ENCODE data around the gene BTBD16. TPM values are rescaled to one million over a fixed set of nuclear protein-coding genes. Genes with fewer than 3 reads are reported as not detected.

The BTBD16 gene
- polyA plus RNA-seq, 1 donor = 0.79 TPM

DNA sequence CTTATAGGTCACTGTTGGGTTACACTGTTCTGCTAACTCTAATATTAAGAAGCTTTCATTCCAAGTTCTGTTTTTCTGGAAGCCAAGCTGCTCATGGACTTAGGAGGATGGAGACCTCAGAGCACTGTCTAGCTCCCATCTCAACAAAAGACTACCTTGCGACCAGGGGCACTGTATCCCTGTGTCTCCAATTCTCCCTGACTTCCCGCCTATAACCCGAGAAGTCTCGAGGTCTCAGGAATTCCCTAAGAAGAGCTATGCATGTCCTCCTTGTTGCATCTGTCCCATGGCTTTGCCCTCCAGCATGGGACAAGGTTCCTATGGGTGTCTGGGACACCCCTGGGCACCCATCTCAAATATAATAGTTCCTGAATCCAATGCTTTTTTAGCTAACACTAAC, 31.2 kb downstream of the BTBD16 start:
- Histone ChIP-seq H3K9me3 (ENCODE audit: control insufficient read depth, low read depth, low read length) (no peaks in the 10 kb centered on the region), H3K27me3 (ENCODE audit: control insufficient read depth, insufficient read depth, low read length) (no peaks in the 10 kb centered on the region), H3K4me3 (ENCODE audit: low read length) (no peak overlapping the region), H3K27ac (ENCODE audit: low read length) (no peak overlapping the region), H3K4me1 (ENCODE audit: control insufficient read depth, insufficient read depth, low read length) (peaks cover 9% of the 10 kb centered on the region), H3K36me3 (ENCODE audit: control insufficient read depth, insufficient read depth, low read length) (no peaks in the 10 kb centered on the region)
- no CpG with 5 or more reads among the region's 4 CpGs for WGBS (ENCODE audit: insufficient coverage, low lambda C conversion rate)
- DNase-seq = no peak

DNA sequence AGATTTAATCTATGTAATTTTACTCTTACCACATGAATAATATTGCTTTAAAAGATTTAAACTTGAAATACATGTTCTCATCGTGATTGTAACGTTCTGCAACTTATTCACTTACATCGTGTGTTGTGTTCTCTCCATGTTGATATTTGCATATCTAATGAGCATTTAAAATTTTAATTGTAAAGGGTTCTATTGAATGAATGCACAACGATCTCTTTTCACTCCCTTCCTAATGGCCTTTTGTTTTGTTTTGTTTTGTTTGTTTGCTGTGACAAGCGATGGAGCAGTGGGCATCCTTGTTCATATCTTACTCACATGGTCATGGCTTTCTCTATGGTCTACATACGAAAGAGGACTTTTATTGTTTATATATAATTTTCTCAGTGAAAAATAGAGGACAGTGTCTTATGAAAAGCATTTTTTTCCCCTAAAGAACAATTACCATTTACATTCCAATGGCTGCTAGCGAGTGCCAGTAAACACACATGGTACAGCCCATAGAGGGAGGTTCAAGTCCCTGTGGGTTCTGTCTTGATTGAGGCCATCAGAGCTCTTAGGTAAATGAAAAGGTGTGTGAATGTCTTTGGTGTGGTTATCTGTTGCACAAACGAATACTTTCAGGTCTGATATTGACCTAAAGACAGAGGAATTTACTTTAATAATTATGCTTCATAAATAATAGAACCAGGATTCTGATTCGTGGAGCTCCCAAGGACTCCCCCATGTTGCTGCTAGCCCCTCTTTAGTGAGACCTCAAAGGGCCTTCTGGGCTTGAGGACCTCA, 32.4 kb downstream of the BTBD16 start:
- no peak for DNase-seq
- 74% methylated on average over 3 of the region's 9 CpGs for WGBS (ENCODE audit: insufficient coverage, low lambda C conversion rate)
- Histone ChIP-seq H3K9me3 (ENCODE audit: control insufficient read depth, low read depth, low read length) (no peaks in the 10 kb centered on the region), H3K36me3 (ENCODE audit: control insufficient read depth, insufficient read depth, low read length) (no peaks in the 10 kb centered on the region), H3K4me1 (ENCODE audit: control insufficient read depth, insufficient read depth, low read length) (peaks cover 20% of the 10 kb centered on the region), H3K27ac (ENCODE audit: low read length) (no peak overlapping the region), H3K4me3 (ENCODE audit: low read length) (no peak overlapping the region), H3K27me3 (ENCODE audit: control insufficient read depth, insufficient read depth, low read length) (no peaks in the 10 kb centered on the region)

DNA sequence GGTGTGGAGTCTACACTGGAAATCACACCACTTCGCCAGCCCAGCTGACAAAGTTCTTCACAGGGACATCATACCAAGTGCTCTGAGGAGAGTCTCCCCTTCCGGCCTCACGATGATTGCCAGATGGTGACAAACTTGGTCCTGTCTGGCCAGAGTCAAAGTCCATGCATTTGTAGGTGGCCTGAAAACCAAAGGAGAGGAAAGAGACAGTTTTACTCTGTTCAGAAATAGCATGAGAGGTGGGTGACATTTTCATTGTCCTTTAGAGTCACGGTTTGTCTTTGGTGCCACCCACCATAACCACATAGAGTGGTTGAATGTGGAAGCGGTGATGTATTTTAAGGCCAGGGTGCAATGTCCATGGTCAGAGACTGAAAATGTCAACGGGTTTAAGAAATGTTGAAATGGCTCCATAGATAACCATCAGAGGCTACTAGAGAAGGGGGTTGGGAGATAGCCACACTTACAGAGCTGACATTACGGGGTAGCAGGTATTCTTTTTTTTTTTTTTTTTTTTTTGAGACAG, 33.0 kb downstream of the BTBD16 start:
- no peak for DNase-seq
- H3K9me3 ChIP-seq (ENCODE audit: control insufficient read depth, low read depth, low read length) = no peaks in the 10 kb centered on the region
- no peaks in the 10 kb centered on the region for H3K36me3 ChIP-seq (ENCODE audit: control insufficient read depth, insufficient read depth, low read length)
- no peak overlapping the region for H3K27ac ChIP-seq (ENCODE audit: low read length)
- peaks cover 27% of the 10 kb centered on the region for H3K4me1 ChIP-seq (ENCODE audit: control insufficient read depth, insufficient read depth, low read length)
- no peak overlapping the region for H3K4me3 ChIP-seq (ENCODE audit: low read length)
- H3K27me3 ChIP-seq (ENCODE audit: control insufficient read depth, insufficient read depth, low read length) = no peaks in the 10 kb centered on the region
- no CpG with 5 or more reads among the region's 7 CpGs for WGBS (ENCODE audit: insufficient coverage, low lambda C conversion rate)

DNA sequence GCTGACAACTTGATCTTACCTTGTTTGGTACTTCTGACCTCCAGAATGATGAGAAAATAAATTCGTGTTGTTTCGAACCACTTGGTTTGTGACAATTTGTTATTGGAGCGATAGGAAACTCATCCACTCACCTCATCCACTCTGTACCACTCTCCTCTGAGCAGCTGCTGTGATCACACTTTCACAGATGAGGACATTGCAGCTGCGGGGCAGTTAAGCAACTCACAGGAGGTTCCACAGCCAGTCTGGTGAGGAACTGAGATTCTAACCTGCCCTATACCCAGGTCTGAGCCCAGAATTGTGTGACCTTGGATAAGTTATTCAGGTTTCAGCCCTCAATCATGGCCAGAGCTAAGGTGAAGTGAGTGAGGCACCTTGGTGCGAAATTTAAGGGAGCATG, 35.2 kb downstream of the BTBD16 start:
- WGBS (ENCODE audit: insufficient coverage, low lambda C conversion rate) = 100% methylated on average over 1 of the region's 5 CpGs
- Histone ChIP-seq H3K9me3 (ENCODE audit: control insufficient read depth, low read depth, low read length) (no peaks in the 10 kb centered on the region), H3K27me3 (ENCODE audit: control insufficient read depth, insufficient read depth, low read length) (no peaks in the 10 kb centered on the region), H3K27ac (ENCODE audit: low read length) (no peak overlapping the region), H3K4me1 (ENCODE audit: control insufficient read depth, insufficient read depth, low read length) (peaks cover 41% of the 10 kb centered on the region), H3K36me3 (ENCODE audit: control insufficient read depth, insufficient read depth, low read length) (no peaks in the 10 kb centered on the region), H3K4me3 (ENCODE audit: low read length) (no peak overlapping the region)
- no peak for DNase-seq

DNA sequence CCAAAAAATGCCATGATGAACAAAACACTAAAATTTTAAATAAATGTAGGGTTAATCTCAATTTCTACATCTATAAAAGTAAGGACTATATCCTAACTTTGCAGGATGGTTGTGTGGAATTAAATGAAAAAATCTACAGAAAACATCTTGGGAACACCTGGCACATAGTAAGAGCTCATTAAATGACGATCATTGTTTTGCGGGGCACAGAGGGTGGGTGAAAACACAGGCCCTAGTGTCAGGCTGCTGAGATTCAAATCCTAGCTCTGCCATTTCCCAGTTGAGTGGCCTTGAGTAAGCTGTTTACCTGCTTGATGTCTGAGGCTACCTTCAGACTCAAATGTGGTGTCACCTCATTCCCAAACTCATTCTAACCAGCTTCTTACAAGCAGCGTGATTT, 35.6 kb downstream of the BTBD16 start:
- DNase-seq = no peak
- Histone ChIP-seq H3K27ac (ENCODE audit: low read length) (no peak overlapping the region), H3K4me1 (ENCODE audit: control insufficient read depth, insufficient read depth, low read length) (peaks cover 41% of the 10 kb centered on the region), H3K9me3 (ENCODE audit: control insufficient read depth, low read depth, low read length) (no peaks in the 10 kb centered on the region), H3K36me3 (ENCODE audit: control insufficient read depth, insufficient read depth, low read length) (no peaks in the 10 kb centered on the region), H3K4me3 (ENCODE audit: low read length) (no peak overlapping the region), H3K27me3 (ENCODE audit: control insufficient read depth, insufficient read depth, low read length) (no peaks in the 10 kb centered on the region)
- WGBS (ENCODE audit: insufficient coverage, low lambda C conversion rate) = 0% methylated on average over 1 of the region's 3 CpGs

DNA sequence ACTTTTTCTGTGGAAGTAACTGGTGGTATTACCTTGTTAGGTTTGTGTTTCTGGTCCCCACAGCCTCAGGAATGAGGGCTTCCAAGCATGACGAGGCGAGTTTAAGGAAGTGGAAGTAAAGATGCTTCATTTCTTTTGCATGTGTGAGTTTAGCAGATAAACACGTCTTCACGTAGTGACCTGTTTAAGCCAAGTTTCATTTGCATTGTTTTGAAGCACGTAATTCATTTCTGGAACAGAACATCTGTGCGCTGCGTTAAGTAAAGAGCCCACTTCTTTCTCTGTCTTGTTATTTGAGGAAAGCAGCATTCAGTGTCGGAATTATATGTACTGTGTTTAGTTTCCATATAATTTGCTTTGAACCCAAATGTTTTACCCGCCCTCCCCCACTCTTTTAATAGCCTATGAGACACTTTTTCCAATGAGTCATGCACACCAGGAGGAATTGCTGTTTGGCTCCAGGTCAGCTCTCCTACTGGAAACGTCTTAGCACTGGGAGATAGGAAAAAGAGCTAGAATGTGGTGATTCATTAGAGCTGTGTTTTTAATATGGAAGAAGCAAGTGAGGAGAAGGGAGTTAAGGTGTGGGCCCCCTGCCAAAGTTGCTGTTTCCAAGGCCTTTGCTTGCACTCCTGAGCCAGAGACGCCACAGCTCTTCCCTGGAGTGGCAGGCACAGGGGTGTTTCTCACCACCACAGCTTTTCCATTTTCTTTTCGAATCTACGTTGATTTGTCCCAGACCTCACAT, 36.7 kb downstream of the BTBD16 start:
- 37% methylated on average over 2 of the region's 13 CpGs for WGBS (ENCODE audit: insufficient coverage, low lambda C conversion rate)
- Histone ChIP-seq H3K36me3 (ENCODE audit: control insufficient read depth, insufficient read depth, low read length) (no peaks in the 10 kb centered on the region), H3K27ac (ENCODE audit: low read length) (peak overlapping the region; percentile 51), H3K27me3 (ENCODE audit: control insufficient read depth, insufficient read depth, low read length) (no peaks in the 10 kb centered on the region), H3K4me1 (ENCODE audit: control insufficient read depth, insufficient read depth, low read length) (peaks cover 43% of the 10 kb centered on the region), H3K9me3 (ENCODE audit: control insufficient read depth, low read depth, low read length) (no peaks in the 10 kb centered on the region), H3K4me3 (ENCODE audit: low read length) (no peak overlapping the region)
- peak; percentile 63 to 78 for DNase-seq

DNA sequence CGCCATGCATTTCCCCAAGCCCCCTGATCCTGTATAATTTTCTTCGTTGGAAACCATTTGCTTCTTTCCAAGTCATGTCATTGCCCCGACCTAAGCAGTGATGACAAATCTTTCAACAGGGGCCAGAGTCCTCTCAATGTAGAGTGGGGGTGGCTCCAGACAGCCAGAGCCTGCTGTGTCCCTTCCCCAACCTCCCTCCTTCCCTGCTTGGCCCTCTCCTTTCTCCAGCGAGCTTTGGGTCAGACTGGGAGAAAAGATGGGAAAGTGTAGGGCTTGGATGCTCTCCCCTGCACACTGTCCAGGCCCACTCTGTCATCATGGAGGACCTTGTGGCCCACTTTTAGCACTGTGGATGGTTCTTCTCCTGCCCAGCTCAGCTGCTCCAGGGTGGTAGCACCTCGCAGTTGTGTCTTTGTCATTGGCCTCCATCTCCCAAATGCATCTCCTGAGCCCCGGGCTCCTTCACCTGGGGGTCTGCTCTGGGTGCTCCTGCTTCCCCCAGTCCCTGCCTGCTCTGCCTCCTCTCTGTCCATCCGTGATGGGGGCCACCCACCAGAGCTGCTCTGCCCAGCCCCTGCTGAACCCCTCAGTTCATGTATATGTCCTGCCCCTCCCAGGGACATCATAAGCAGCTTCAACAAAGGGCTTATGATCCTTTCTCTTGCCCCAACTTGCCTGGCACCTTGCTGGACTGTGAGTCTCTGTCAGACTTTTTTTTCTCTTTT, 37.5 kb downstream of the BTBD16 start:
- peak overlapping the region; percentile 51 for H3K27ac ChIP-seq (ENCODE audit: low read length)
- H3K36me3 ChIP-seq (ENCODE audit: control insufficient read depth, insufficient read depth, low read length) = no peaks in the 10 kb centered on the region
- DNase-seq = peak; percentile 48 to 76
- H3K4me1 ChIP-seq (ENCODE audit: control insufficient read depth, insufficient read depth, low read length) = peaks cover 43% of the 10 kb centered on the region
- no CpG with 5 or more reads among the region's 7 CpGs for WGBS (ENCODE audit: insufficient coverage, low lambda C conversion rate)
- H3K9me3 ChIP-seq (ENCODE audit: control insufficient read depth, low read depth, low read length) = no peaks in the 10 kb centered on the region
- no peaks in the 10 kb centered on the region for H3K27me3 ChIP-seq (ENCODE audit: control insufficient read depth, insufficient read depth, low read length)
- H3K4me3 ChIP-seq (ENCODE audit: low read length) = no peak overlapping the region

DNA sequence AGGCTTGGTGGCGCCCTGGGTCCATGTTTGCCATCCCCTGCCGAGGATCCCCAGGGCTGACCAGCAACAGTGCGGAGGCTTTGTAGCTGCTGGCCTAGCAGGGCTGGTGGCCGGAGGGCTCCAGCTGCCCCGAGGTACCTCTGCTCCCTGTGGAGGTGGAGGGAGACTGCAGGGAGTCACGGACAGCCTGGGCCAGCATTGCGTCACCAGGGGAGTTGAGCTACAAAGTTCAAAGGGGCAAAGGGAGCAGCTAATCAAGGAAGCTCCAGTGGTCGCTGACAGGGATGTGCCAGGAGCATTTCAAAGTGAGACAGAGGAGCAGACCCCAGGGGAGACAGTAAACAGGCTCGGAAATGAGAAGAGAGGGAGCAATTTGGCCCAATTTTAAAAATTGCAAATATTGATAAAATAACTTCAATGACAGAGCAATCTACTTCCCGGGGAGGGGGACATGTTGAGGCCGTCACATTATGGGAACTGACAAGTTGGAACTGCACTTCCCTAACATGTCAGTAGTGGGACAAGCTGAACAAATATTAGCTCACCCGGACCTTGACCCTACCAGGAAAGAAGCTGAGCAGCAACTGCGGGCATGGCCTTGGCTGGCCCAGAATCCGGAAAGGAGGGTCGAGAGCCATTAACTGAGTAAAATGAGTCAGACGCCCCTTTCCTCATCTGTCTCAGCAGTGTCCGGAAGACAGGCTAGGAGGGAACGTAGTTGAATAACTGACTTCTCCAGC, 39.4 kb downstream of the BTBD16 start:
- WGBS (ENCODE audit: insufficient coverage, low lambda C conversion rate) = 0% methylated on average over 2 of the region's 18 CpGs
- DNase-seq = peak; percentile 94 to 98
- Histone ChIP-seq H3K4me3 (ENCODE audit: low read length) (peak overlapping the region; percentile 3), H3K27me3 (ENCODE audit: control insufficient read depth, insufficient read depth, low read length) (no peaks in the 10 kb centered on the region), H3K4me1 (ENCODE audit: control insufficient read depth, insufficient read depth, low read length) (peaks cover 43% of the 10 kb centered on the region), H3K36me3 (ENCODE audit: control insufficient read depth, insufficient read depth, low read length) (no peaks in the 10 kb centered on the region), H3K9me3 (ENCODE audit: control insufficient read depth, low read depth, low read length) (no peaks in the 10 kb centered on the region), H3K27ac (ENCODE audit: low read length) (peak overlapping the region; percentile 97)

DNA sequence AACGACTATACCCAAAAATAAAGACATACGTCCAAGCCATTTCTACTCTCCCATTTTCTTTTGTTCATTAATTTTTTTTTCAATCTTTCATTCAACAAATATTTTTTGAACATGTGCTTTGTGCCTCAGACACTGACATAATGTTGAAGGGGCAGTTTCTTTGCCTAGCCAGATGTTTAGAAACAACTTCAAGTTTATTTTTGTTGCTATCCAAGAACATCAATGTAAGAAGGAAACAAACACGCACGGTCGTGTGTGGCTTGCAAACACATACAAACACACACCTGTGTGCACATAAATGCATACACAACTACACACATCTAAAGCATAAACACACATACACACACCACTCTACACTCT, 39.9 kb downstream of the BTBD16 start:
- DNase-seq = no peak
- no peaks in the 10 kb centered on the region for H3K36me3 ChIP-seq (ENCODE audit: control insufficient read depth, insufficient read depth, low read length)
- peak overlapping the region; percentile 97 for H3K27ac ChIP-seq (ENCODE audit: low read length)
- H3K9me3 ChIP-seq (ENCODE audit: control insufficient read depth, low read depth, low read length) = no peaks in the 10 kb centered on the region
- no peaks in the 10 kb centered on the region for H3K27me3 ChIP-seq (ENCODE audit: control insufficient read depth, insufficient read depth, low read length)
- H3K4me3 ChIP-seq (ENCODE audit: low read length) = no peak overlapping the region
- peaks cover 43% of the 10 kb centered on the region for H3K4me1 ChIP-seq (ENCODE audit: control insufficient read depth, insufficient read depth, low read length)
- WGBS (ENCODE audit: insufficient coverage, low lambda C conversion rate) = 29% methylated on average over 2 of the region's 5 CpGs

DNA sequence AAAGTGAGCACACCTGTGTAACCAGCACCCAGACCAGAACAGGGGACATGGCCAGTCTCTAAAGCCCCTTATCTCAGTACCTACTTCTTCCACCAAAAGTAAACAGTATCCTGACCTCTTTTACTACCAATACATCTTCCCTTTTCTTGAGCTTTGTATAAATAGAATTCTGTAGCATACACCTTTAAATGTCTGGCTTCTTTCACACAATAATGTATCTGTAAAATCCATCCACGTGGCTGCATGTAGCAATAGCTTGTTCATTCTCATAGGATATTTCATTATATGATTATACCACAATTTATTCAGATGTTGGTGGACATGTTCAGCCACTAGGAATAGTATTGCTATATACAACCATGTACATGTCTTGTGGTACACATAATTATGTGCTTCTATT, 40.6 kb downstream of the BTBD16 start:
- Histone ChIP-seq H3K9me3 (ENCODE audit: control insufficient read depth, low read depth, low read length) (no peaks in the 10 kb centered on the region), H3K27me3 (ENCODE audit: control insufficient read depth, insufficient read depth, low read length) (no peaks in the 10 kb centered on the region), H3K36me3 (ENCODE audit: control insufficient read depth, insufficient read depth, low read length) (no peaks in the 10 kb centered on the region), H3K4me3 (ENCODE audit: low read length) (no peak overlapping the region), H3K4me1 (ENCODE audit: control insufficient read depth, insufficient read depth, low read length) (peaks cover 43% of the 10 kb centered on the region), H3K27ac (ENCODE audit: low read length) (peak overlapping the region; percentile 97)
- 43% methylated on average over 1 of the region's 1 CpG for WGBS (ENCODE audit: insufficient coverage, low lambda C conversion rate)
- DNase-seq = peak in 1 of 2 donors; percentile 63
